HG03139 (cell line): Measurements from ENCODE around the gene MCUB.
A peak's percentile ranks its signal among the peaks of the same experiment; 100 is the strongest.
"Not testable (repeated sequence)": the region's sequence is repeated elsewhere in the genome, so short reads cannot be mapped to it uniquely, and the experiment has no call there.

Source experiments
- ATAC-seq: cut with Tn5 transposase; IDR thresholded peaks from one replicate; pipeline ENCODE4 v1.9.1; 2021; ENCODE audit not compliant: unreplicated experiment

The MCUB gene

DNA sequence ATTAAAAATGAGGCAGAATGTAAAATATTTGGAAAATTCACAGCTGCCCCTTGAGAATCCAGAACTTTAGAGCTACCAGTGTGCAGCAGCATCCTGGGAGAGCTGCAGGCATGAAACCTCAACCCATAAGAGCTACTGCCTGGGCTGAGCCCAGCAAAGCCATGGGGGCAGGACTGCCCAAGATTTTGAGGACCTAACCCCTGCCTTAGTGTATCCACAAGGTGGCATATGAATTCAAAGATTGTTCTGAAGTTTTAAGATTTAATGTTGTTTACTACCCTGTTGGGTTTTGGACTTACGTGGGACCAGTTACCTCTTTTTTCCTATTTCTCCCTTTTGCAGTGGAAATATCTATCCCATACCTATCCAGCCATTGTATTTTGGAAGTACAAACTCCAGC lies 116.8 kb downstream of the MCUB start:
- no peak for ATAC-seq

GRCh38 chr4:109678472-109678871 lies 118.4 kb downstream of the MCUB start:
- not testable (repeated sequence) for ATAC-seq

GRCh38 chr4:109678925-109679324 lies 118.9 kb downstream of the MCUB start:
- ATAC-seq, result not testable (repeated sequence)

- ATAC-seq, result no peak
These were observed 122.8 kb downstream of the MCUB start for GRCh38 chr4:109682875-109683274.

DNA sequence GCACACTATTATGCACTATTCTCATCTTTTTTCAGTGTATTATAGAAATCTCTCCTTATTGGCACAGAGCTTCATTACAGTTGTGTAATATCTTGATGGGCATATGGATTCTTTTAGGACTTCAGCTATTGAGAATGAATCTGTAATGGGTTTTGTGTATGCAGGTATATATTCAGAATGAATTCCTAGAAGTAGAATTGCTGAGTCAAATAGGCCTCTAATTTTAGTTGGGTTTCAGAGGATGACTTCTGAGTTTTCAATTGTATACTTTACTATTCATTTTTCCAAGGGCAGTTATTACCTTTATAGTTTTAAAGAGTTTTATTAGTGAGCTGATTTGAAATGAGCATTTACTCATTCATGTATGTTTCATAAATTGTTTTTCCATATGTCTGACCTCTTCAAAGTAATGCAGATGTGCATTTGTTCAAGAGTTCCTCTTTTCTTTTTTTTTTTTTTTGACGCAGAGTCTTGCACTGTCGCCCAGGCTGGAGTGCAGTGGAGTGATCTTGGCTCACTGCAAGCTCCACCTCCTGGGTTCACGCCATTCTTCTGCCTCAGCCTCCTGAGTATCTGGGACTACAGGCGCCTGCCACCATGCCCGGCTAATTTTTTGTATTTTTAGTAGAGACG lies 123.7 kb downstream of the MCUB start:
- ATAC-seq, result no peak

GRCh38 chr4:109684727-109685126 lies 124.7 kb downstream of the MCUB start:
- no peak for ATAC-seq

GRCh38 chr4:109690690-109691410 lies 130.8 kb downstream of the MCUB start:
- peak; percentile 93 for ATAC-seq

GRCh38 chr4:109691411-109691920 lies 131.4 kb downstream of the MCUB start:
- ATAC-seq, result no peak

DNA sequence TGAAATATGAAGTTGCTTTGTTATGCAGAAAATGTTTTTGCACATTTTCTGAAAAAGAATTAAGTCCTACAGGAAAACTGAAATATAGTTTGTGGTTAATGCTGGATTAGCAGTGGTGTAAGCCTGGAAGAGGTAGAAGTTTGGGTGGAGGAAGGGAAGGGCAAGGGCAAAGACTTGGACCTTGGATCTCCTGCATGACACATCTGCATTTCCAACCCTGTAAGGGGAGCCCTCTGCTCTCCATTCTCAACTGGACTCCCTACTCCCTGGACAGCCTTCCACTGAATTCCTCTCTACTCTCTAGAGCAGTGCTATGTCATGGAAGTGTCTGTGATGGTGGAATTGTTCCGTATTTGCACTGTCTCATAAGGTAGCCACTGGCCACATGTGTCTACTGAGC lies 138.6 kb downstream of the MCUB start:
- no peak for ATAC-seq

- ATAC-seq, result no peak
These were observed 139.6 kb downstream of the MCUB start for GRCh38 chr4:109699553-109700225.

DNA sequence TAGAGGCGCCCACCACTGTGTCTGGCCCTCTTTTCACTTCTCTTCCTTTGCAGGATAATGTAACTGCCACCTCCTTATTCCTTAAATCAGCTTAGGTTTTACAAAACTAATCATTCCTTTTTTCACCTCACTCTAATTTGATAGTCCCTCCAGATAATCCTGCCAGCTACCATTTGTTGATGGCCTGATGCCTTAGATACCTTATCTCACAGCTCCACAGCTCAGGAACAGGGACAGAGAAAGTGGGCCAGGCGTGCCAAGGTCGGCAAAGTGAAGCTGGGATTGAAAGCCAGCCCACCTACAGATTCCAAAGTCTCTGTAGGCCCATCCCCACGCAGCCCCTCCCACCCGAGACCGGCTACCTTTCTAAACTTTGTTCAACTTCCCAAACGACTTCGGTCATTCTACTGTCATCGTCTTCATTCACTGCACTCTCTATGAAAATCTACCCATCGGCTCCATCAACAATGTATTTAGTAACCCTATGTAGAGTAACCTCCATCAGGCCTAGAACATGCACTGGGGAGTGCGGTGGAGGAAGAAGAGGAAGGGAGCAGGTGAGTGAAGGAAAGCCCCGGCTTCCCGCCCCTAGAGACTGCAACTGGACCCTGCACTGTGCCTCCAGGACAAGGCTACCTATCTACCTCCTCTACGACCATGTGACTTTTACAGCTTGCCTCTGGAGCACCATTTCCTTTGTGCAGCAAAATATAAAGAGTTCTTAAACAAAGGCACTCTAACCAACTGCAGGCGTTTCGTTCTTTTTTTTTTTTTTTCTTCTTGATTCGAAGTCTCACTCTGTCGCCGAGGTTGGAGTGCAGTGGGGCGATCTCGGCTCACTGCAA lies 141.7 kb downstream of the MCUB start:
- ATAC-seq, result no peak

GRCh38 chr4:109702950-109703663 lies 143.1 kb downstream of the MCUB start, which contains the start of gene CASP6:
Gene CASP6, minus strand, starts transcription at chr4:109703445. Its CDS starts 50 bp downstream, at chr4:109703395.
- ATAC-seq, result peak; percentile 72

GRCh38 chr4:109703664-109704361 lies 143.8 kb downstream of the MCUB start:
- no peak for ATAC-seq

DNA sequence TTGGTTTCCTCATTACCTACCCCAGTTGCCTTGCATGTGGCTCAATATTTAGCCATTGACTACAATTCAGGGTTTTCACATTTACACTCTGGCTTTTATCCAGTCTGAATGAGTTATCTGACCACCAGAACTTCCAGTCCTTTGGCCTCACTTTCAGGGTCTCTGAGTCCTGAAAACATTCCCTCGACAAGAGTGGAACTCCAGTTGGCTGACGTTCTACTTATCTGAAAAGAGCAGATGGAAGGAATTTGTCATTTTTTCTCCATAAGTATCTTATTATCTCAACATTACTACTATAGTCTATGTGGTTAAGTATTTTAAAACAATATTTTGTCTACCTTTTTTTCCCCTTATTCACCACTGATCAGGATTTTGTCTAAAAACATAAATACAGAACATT lies 148.4 kb downstream of the MCUB start:
- no peak for ATAC-seq

- ATAC-seq, result peak; percentile 90
These were observed 148.9 kb downstream of the MCUB start for GRCh38 chr4:109708990-109709389.

- no peak for ATAC-seq
These were observed 153.5 kb downstream of the MCUB start for GRCh38 chr4:109713500-109713899.

GRCh38 chr4:109718759-109719158 lies 158.7 kb downstream of the MCUB start:
- ATAC-seq, result no peak

DNA sequence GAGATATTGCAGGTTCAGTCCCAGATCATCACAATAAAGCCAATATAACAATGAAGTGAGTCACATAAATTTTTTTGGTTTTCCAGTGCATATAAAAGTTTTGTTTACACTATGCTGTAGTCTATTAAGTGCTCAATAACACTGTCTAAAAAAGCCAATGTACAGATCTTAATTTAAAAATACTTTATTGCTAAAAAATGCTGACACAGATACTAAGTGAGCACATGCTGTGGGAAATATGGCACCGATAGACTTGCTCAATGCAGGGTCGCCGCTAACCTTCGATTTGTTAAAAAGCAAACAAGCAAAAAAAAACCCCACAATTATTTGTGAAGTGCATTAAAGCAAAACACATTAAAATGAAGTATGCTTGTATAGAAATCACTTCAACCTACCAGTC lies 159.6 kb downstream of the MCUB start:
- no peak for ATAC-seq

DNA sequence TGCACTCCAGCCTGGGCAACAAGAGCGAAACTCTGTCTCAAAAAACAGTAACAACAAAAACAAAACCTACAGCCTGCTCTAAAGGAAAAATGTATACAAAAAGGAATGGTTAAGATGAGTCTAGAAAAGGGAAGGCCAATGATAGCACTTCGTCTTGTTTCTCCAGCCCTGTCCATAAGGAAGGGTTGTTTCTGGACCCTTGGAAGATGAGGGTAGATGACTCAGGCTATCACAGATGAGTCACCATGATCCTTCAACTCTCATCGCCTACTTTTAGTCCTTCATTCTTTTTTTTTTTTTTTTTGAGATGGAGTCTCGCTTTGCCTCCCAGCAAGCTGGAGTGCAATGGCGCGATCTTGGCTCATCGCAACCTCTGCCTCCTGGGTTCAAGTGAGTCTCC lies 161.0 kb downstream of the MCUB start:
- no peak for ATAC-seq

GRCh38 chr4:109722357-109722756 lies 162.3 kb downstream of the MCUB start:
- no peak for ATAC-seq
